Myometrial cell (primary cell): ENCODE measurements around the gene P4HA1. TPM values are rescaled to one million over a fixed set of nuclear protein-coding genes. Genes with fewer than 3 reads are reported as not detected.

Experiments
- total RNA-seq: library from RNA; depleted of rRNA; stranded (reverse); fragments of >200 nt; gene quantifications from 2 replicates; pipeline ENCODE4 v1.2.3, GENCODE V29; 2015

P4HA1 gene
- total RNA-seq: 86.2 and 102 TPM in 2 replicates

GRCh38 chr10:73096449-73097304 is at the start of gene P4HA1:
P4HA1 (minus strand) TSS chr10:73096866; CDS start chr10:73074883, 21,983 bp downstream.

GRCh38 chr10:73110345-73110849 is 13.7 kb upstream of the P4HA1 start, which contains the start of gene NUDT13:
NUDT13 (plus strand) TSS chr10:73110455; CDS start chr10:73114366, 3,911 bp downstream.

Other genes starting within 250 kb of the P4HA1 start
- gene OIT3, start 203.1 kb downstream of the P4HA1 start, total RNA-seq: not detected in 2 replicates
- not detected in 2 replicates for gene PLA2G12B, start 142.1 kb downstream of the P4HA1 start, total RNA-seq
- 1.2 and 1.8 TPM in 2 replicates for gene NUDT13, start 13.6 kb upstream of the P4HA1 start, total RNA-seq
- gene ECD, start 71.1 kb upstream of the P4HA1 start, total RNA-seq: 34.3 and 38.8 TPM in 2 replicates
- 6.6 and 11.3 TPM in 2 replicates for gene FAM149B1, start 71.3 kb upstream of the P4HA1 start, total RNA-seq
- 23.9 and 28.0 TPM in 2 replicates for gene DNAJC9, start 150.4 kb upstream of the P4HA1 start, total RNA-seq
- 73.8 and 77.3 TPM in 2 replicates for gene MRPS16, start 155.8 kb upstream of the P4HA1 start, total RNA-seq